IPS DF 4.7 (cell line): Measurements from ENCODE around the gene CHCHD4.

Source experiments
- DNase-seq: peaks from one replicate; pipeline ENCODE4 v3.0.0-alpha.2; 2013; ENCODE audit warnings: low spot score; ENCODE audit errors: extremely low read depth

The CHCHD4 gene

GRCh38 chr3:14150078-14150477 is 25.4 kb upstream of the CHCHD4 start:
- DNase-seq, result no peak

DNA sequence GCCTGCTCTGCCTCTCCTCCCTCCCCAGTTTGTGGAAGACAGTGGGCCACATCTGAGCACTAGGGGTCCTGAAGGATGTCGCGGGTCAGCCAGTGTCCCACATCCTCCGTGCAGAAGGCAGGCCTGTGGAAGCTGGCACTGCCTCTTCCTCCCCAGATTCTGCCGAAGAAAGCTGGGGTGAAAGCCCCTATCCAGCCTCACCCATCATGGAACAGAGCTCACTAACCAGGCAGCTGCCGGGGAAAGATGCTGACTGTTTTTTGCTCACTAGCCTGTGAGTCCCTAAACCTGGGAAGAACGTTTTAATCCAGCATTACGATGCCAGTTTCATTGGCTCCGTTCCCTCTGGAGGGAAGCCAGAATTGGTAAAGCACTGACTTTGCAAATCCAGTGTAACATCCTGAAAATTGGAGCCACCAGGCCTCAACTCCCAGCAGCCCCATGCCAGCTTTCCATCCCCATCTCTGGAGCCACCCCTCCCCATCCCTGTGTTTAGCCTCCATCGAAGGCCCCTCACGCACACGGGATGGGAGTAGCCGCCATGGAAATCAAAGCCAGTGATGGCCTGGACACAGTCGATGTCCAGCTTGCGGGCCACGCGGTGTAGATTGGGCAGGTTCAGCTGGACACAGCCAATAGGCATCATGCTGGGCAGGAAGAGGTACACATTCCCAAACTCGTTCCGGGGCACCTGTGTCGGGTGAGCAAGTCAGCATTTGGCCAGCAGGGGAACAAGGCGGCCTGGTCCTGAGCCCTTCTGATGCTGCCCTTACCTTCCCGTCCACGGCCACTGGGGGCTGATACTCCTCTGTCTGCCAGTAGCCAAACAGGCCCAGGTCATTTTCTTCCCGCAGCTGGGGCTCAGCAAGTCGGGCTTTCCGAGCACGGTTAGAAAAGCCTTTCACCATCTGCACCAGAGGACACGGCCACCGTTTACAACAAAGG is 23.6 kb upstream of the CHCHD4 start:
- DNase-seq, result no peak

DNA sequence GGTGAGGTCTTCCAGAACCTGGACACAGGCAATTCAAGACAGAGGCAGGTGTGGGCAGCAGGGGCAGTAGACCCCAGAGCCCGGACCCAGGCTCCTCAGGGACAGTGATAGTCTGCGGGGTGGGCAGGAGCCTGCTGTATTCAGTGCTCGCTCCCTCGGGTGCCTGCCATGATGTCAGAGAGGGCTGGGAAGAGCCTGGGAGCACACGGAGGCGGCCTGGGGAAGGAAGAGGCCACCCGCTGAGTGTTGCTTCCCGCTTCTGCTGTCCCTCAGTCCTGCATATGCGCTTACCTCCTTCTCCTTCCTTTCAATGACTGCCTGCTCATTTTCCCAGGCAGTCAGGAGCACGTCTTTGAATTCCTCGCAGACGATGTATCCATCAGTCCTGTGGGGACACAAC is 22.9 kb upstream of the CHCHD4 start:
- no peak for DNase-seq

DNA sequence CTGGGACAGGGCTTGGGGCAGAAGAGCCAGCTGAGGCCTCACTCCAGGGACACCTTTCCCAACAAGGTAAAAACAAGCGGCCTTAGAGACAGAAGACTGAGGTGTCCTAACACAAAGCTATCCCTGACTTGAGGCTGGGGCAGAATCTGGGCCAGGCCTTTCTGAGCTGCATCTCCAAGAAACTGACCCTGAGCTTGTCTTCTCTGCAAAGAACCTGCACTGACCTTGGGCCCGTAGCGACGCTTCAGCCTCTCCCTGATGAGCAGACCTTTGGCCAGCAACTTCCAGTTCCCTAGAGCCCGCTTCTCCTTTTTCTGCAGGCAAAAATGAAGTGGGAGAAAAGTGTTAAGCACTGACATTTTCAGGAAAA is 22.4 kb upstream of the CHCHD4 start:
- DNase-seq, result no peak

DNA sequence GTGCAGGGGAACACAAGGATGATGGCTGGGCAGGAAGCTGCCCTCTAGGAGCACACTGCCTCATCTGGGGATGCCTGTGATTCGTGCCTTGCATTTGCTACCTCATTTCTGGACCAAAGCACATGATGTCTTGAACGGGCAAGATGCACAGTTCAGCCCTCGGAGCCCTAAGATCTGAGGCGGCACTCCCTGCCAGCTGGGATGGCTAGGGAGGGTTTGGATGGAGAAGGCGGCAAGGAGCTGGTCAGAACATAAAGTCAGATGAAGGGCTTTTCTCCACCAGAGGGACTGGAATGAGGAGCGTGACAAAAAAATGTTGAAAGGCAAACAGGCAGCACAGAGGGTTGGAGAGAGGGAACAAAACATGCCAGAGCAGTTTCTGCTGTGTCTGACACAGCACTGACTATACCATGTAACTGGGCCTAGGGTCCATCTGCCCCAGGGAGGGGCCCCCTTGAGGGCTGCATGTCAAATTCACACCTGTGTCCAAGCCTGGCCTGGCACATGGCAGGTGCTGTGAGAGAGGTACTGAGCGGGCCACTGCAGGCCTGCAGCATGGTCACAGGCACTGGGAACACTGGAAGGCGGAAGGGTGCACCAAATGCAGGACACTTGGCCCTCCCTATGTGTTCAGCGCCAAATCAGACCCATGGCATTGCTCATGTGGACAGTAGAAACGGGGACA is 21.9 kb upstream of the CHCHD4 start:
- no peak for DNase-seq

DNA sequence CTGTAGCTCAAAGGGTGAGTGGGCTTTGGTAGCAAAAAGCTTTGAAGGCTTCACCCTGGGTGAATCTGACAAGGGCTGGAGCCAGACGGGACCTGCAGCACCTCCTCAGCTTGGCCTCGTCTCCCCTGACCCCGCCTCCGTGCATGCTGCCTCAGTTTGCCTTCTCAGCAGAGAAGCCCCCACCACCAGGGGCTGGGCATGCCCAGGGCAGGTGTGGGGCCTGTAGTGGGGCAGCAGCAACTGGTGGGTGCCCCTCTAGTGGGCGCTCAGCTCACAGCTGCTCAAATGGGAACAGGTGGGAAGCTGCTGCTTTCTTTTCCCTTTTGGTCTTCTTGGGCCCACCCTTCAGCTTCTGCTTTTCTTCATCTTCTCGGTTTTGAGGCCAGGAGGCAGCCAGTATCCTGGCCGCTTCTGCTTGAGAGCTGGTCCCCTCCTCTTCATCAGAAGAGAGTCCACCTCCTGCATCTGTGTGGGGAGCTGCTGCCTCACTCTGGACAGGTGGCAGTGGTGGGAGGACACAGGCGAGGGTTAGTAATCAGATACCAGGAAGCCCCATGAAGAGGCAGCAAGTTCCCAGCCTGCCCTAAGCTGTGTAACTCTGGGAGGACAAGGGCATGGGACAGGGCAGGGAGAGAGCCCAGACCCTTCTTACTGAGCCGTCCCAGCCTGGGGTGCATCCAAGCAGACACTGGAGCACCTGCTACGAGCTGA is 21.2 kb upstream of the CHCHD4 start:
- no peak for DNase-seq

DNA sequence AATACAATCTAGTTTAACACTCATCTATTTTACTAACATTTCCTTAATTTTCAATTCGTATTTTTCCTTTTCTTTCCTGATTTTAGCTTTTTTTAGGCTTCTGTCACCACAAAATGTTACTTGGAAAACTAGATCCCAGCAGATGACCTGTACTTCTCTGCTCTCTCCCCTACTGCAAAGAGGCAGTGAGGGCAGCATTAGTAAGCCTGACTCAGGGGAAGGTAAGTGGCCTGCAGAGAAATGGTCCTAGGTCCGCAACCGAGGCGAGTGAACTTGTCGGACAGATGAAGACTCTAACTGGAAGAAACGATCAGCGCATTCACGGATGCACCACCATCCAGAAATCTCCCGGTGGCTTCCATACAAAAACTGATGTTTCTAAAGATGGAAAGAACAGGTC is 20.6 kb upstream of the CHCHD4 start:
- no peak for DNase-seq

DNA sequence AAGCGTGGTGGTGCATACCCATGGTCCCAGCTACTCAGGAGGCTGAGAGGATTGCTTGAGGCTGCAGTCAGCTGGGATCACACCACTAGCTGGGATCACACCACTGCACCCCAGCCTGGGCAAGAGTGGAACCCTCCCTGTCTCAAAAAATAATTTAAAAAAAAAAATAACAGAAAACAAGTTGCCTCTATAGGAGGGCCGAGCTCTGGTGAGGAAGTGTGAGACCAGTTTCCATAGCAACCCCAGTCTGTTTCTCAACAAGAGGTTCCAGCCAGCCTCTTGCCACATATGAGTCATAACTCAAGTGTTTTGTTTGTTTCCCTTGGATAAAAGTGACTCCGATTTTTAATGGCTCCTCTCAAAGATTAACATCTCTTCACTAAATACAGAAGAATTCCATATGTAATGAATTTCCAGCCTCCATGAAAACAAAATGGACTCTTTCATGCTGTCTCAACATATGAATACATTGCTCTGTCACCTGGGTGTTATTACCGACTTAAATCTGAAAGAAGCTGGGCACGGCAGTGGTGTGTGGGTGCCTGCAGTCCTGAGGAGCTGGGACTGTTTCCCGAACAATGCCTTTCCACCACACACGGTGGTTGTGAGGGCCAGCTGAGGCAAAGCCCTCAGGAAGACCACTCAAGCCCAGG is 19.9 kb upstream of the CHCHD4 start:
- DNase-seq, result no peak

- no peak for DNase-seq
Observed at GRCh38 chr3:14143271-14144225, 18.9 kb upstream of the CHCHD4 start.

DNA sequence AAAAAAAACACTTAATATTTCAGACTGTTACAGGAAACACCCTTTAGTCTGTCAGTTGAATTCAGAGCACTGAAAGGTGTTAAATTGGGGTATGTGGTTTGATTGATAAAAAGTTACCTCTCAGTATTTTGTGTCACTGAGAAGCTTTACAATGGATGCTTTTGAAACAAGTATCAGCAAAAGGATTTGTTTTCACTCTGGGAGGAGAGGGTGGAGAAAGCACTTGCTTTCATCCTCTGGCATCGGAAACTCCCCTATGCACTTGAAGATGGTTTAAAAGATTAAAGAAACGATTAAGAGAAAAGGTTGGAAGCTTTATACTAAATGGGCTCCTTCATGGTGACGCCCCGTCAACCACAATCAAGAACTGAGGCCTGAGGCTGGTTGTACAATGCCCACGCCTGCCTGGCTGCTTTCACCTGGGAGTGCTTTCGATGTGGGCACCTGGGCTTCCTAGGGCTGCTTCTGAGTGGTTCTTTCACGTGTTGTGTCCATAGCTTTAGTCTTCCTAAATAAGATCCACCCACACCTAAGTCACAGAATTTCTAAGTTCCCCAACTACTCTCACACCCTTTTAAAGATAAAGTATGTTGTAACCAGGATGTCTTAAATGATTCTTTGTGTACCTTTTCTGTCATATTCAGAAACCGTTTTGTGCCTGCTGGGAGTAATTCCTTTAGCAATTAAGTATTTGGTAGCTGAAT is 18.0 kb upstream of the CHCHD4 start:
- no peak for DNase-seq

DNA sequence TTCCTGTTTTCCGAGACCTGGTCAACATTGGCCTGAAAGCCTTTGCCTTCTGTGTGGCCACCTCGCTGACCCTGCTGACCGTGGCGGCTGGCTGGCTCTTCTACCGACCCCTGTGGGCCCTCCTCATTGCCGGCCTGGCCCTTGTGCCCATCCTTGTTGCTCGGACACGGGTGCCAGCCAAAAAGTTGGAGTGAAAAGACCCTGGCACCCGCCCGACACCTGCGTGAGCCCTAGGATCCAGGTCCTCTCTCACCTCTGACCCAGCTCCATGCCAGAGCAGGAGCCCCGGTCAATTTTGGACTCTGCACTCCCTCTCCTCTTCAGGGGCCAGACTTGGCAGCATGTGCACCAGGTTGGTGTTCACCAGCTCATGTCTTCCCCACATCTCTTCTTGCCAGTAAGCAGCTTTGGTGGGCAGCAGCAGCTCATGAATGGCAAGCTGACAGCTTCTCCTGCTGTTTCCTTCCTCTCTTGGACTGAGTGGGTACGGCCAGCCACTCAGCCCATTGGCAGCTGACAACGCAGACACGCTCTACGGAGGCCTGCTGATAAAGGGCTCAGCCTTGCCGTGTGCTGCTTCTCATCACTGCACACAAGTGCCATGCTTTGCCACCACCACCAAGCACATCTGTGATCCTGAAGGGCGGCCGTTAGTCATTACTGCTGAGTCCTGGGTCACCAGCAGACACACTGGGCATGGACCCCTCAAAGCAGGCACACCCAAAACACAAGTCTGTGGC is 17.1 kb upstream of the CHCHD4 start:
- DNase-seq, result no peak

DNA sequence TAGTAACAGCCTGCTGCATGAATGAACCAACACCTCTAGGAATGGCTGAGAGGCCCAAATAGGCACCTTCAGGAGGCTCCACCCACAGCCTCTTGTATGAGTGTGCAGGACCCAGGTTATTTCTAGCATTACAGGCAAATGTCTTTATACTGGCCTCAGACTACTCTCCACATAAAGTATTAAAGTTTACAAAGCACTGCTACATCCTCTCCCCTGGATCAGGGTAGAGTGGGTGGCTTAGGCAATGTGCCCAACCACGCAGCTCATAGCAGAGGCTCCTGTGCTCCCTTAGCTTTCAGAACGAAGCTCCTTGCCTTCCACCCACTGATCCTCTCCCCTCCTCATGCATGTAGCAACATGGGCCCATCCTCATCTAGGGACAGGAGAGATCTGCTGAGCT is 16.5 kb upstream of the CHCHD4 start:
- no peak for DNase-seq

GRCh38 chr3:14140668-14141067 is 16.0 kb upstream of the CHCHD4 start:
- no peak for DNase-seq

DNA sequence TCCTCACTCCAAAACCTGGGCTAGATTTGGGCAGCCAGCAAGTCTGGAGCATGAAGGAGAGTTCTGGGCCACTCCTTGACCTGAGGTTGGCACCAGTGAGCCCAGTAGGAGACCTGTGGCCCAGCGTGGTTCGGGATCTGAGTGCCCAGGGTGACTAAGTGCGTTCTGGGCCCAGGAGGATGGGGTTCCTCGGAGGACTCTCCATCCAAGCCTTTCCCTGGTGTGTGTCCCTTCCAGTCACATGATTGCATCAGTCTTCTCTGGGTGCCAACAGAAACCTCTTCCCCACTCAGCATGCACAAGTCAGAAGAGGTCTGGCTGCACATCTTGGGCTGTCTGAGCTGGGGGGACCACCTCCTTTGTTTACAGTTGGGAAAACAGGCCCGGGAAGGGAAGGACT is 15.1 kb upstream of the CHCHD4 start:
- no peak for DNase-seq

DNA sequence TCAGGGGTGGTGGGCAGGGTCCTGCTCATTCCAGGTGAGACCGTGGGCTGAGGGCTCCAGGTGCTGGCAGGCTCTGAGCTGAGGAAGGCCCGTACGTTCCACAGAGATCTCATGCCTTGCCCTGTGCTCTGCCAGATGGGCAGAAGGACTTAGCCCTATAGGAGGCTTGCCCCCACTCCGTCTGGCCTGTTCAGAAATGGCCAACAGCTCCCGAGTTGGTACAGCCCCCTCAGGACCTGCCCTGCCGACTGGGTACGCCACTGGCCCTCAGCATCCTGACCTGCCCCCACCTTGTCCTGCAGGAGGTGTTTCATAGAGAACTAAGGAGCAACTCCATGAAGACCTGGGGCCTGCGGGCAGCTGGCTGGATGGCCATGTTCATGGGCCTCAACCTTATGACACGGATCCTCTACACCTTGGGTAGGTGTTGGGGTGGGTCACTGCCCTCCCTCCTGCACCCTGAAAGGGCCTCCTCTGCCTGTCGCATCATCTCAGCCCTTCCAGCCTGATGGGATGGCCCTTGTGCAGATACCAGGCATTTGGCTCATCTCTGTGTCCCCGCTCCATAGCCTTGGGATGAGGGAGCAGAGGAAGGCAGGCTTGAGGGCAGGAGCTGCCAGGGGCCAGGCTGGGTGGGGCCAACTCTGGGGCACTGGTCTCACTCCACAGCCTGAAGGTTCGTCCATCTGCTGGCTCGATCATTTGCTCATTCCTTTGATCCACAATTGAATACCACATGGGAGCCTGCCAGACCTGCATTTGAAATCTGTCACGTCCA is 14.4 kb upstream of the CHCHD4 start:
- no peak for DNase-seq

- DNase-seq, result no peak
Observed at GRCh38 chr3:14138109-14138877, 13.6 kb upstream of the CHCHD4 start.

DNA sequence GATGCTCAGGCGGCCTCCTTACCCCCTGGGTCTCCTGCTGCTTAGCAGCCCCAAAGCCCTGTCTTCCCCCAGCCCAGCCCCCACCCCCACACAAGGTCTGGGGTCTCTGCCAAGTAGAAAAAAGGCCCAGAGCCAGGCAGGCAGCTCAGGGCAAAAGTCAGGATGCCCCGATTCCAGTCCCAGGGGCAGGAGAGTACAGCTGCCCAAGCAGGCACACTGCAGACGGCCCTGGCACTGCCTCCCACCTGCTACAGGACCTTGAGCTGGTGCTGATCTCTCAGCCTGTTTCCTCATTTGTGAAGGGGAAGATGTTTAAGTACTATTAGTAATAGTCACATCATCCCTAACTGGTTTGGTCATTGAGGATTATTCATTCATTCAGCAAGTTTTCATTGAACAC is 12.8 kb upstream of the CHCHD4 start:
- DNase-seq, result no peak

DNA sequence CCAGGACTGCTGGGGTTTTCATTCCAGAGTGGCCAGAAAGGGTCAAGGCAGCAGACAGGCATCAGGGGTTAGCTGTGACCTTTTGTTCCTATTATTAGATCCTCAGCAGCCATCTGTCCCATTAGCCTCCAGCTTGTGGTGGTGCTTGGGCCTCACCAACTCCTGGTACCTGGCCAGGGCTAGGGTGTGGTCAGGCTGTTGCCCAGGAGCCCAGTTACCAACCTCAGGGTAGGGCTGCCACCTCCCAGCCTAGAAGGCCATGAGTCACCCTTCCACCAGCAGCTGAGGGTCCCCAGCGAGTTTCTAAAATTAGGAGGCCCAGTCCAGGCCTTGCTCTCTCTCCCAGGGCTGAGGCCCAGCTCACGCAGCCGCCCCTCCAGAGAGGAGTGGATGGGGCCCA is 12.3 kb upstream of the CHCHD4 start:
- no peak for DNase-seq
